ENCODE results near the gene AKR7A3. TPM values are rescaled to one million over a fixed set of nuclear protein-coding genes. Genes with fewer than 3 reads are reported as not detected.
"Not testable (repeated sequence)": the region's sequence is repeated elsewhere in the genome, so short reads cannot be mapped to it uniquely, and the experiment has no call there.

The AKR7A3 gene
- total RNA-seq, 1 experiment from 2014 or later: 0.22 TPM

DNA sequence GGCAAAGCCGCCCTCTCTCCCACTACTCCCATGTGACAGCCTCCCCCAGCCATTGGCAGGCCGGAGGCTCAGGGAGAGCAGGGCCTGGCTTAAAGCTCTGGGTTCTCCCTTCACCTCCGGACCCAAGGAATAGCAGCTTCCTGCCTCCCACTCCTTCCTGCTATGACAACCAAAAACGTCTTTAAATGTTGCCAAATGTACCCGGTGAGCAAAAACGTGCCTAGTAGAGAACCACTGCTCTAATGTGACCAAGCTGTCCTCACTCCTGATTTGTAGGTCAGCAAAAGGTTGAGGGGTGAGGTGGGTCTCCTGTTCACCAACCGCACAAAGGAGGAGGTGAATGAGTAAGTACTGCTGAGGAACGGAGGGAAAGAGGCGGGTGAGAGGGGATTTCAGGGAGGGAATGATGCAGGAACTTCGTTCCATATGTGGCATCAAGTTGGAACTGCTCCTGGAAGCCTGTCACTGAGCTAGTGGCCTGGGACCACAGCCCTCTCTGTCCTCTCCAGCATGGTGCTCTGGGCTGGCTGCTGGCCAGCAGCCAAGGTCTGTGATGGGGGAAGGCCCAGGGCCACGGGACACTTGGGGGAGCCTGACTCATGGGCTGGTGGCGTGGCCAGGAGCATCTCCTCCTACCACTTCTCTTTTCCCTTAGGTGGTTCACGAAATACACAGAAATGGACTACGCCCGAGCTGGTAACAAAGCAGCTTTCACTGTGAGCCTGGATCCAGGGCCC is 31.2 kb downstream of the AKR7A3 start:
- no peak for DNase-seq (ENCODE audit: extremely low read depth, low read depth)

DNA sequence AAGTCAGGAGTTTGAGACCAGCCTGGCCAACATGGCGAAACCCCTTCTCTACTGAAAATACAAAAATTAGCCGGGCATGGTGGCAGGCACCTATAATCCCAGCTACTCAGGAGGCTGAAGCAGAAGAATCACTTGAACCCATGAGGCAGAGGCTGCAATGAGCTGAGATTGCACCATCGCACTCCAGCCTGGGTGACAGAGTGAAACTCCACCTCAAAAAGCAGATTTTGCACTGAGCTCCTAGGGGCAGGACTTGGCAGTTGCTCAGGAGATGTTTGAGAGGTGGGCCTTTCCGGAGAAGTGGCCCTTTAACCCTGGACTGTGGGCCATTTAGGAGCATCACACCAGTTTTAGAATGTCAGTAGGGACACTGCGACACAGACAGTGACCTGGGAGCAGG is 32.3 kb downstream of the AKR7A3 start:
- not testable (repeated sequence) for DNase-seq (ENCODE audit: extremely low read depth, low read depth)

DNA sequence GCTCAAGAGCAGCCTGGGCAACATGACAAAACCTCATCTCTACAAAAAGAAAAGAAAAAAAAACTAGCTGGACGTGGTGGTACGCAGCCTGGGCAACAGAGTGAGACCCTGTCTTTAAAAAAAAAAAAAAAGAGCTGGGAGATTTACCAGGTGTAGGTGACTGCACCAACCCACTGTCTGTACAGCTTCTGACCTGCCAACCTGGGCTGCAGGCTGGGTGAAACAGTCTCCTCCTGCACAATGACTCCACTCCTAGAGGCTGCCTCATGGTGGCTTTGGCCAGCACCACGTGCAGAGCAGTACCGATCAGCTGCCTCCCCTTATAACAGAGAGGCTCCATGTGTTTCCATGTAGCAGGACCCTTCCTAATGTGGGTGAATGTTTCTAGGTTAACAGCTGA is 33.3 kb downstream of the AKR7A3 start:
- no peak for DNase-seq (ENCODE audit: extremely low read depth, low read depth)

DNA sequence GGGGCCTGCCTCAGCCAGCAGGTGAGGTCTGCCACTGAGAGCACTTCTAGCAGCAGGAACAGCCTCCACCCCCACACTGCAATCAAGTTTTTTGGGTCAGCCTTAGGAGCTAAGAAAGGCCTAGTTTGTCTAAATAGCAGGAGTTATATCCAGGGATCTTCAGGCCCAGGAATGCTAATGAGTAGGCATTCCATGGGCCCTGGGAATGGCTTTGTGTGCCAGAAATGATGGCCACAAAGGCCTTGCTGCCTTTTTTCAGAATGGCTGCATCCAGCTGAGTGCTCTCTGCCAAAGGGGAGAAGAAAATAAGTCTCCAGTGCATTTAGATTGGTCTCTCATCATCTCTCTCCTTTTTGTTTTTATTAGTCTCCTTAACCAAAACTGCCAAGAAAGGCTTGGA is 34.2 kb downstream of the AKR7A3 start:
- no peak for DNase-seq (ENCODE audit: extremely low read depth, low read depth)

DNA sequence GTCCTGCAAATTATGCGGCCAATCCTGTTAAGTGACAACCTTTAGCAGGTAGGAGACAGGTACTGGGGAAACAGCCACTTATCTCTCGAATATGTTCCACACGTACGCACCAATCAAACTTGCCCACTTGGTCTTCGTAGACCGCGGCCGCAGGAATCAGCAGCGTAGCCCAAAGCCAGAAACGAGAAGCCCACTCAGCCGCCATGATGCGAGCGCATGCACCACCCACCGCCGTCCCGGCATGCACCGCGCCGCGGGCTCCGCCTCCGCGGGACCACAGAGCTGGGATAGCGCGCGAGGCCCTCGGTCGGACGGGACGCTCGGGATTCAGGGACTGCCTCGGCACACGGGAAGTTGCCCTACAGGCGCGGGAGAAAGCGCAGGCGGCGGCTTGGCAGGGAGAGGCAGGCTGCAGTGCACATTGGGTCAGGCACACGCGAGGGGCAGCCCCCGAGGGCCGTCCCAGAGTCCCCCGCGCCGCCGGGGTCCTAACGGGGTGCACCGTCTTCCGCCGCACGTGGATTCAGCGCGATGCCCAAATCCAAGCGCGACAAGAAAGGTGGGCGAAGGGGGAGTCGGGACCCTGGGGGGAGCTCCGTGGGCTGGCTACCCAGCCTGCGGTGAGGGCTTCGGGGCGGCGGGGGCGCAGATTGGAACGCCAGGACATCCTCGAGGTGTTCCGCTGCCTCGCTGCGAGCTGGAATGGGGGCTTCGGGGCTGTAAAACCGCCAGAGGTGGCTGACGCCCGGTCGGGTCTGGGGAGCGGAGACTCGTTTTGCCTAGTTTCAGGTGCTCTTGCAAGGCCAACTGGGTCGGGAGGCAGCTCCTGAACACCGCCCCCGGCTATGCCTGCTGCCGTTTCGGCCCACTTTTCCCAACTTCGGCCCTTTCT is 37.0 kb downstream of the AKR7A3 start, which contains the start of the genes EMC1 and MRTO4:
EMC1 (minus strand) TSS at position 220 of the 892 bp plus-strand sequence; CDS start at position 205, 15 bp downstream.
MRTO4 (plus strand) TSS at position 501 of the 892 bp plus-strand sequence; CDS start at position 532, 31 bp downstream.
- peak; percentile 61 for DNase-seq (ENCODE audit: extremely low read depth, low read depth)

DNA sequence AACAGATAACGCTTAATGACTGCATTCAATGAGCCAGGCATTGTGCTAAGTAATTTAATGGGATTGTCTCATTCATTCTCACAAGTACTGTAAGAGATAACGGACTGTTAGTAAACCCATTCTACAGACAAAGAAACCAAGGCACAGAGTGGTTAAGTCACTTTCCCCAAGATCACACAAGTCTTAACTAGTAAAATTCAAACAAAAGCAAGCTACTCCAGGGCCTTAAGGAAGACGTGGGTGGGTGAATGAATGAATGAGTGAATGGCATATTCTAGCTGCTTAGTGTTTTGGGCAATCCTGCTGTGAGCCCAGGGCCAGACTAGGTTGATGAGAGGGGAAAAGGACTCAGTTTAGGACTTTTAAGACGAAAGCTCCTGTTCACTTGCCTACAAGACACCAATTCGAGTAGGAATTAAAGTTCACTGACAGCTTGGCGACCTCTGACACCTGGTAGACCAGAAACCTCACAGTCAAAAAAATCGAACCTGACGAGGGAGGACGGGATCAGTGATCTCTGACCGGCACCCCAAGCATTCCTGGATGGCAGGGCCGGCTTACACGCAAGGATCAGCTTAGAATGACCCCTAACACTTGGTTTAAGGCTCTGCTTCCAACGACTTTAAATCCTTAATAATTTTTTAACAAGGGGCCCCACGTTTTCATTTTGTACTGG is 37.8 kb downstream of the AKR7A3 start:
- no peak for DNase-seq (ENCODE audit: extremely low read depth, low read depth)

DNA sequence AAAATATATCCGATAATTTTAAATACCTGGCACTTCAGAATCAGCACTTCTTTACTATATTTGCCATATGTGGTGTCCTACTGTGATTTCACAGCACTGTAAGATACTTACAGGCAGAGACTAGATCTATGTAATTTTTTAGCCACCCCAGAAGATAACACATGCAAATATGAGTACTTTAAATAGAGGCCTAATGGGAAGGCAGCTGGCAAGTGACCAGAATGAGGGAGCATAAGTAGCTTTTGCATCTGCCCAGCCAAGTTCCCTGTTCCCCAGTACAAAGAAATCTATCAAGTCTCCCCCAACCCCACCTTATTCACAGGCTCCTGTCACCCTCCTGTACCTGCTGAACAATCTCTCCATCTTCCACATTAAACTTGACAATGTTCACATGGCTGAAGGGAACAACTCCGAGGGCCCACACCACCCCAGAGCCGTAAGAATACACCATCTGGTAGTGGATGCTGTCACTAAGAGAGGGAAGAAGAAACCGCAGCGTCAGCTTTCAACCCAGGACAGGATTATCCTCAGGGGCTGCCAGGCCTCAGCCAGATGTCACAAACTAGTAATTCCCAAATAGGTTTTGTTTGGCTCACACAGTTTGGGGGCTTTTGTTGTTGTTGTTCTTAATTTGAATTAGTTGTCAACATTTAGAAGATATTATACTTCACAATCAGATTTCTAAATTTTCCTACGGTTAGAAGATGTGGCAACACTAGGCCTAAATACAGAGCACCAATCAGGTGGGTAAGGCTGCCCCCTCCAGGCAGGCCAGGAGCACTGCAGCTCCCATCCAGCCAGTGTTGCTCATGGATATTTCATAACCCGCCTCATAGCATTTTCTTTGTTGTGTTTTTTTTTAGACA is 47.7 kb downstream of the AKR7A3 start:
- peak; percentile 43 for DNase-seq (ENCODE audit: extremely low read depth, low read depth)

DNA sequence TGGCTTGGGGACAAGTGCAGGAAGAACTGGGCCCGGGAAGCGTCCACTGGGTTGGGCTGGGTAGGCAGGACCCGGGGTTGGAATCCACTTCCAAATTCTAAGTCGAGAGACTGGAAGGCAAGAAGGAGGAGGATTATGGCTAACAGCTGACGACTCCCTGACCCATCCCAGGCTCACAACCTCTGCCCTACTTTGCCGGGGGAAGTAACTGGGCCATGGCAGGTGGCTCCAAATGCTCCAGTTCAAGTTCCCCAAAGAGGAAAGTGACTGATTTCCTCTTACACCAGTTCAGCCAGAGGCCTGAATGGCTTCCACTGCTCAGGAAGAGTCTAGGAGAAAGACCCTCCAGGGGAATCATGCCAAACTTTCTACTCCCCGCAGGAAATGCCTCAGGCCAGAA is 48.7 kb downstream of the AKR7A3 start:
- DNase-seq (ENCODE audit: extremely low read depth, low read depth): no peak

DNA sequence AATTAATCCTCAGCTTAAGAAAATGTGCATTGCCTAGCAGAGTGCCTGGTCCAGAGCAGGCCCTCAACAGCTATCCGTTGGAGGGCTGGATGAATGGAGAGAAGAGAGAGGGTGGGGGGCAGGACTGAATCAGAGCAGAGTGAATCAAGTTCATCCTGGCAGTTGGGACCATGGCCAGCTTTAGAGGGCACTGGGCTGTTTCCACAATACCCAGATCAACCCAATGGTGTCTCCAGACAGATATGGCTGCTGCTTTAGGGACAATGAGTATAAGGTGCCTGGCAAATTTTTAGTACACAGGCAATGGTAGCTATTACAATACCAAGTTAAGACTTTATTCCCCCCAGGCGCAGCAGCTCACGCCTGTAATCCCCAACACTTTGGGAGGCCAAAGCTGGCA is 54.3 kb downstream of the AKR7A3 start:
- DNase-seq (ENCODE audit: extremely low read depth, low read depth): no peak

Small RNA genes lying within 50 kb of the gene (small RNA-seq; reads per million reads assigned to genes)
- 0 reads per million in 2 experiments for gene RNU6-1099P

Other genes starting within 250 kb of the AKR7A3 start
- 210 and 215 TPM in 2 replicates for gene UBR4, start 78.5 kb downstream of the AKR7A3 start, total RNA-seq (2014; rRNA removed; shearing (Covaris generic))
- gene EMC1, start 37.2 kb downstream of the AKR7A3 start, total RNA-seq (2014; rRNA removed; shearing (Covaris generic)): 67.6 and 79.0 TPM in 2 replicates
- 35.8 and 36.9 TPM in 2 replicates for gene MRTO4, start 37.0 kb downstream of the AKR7A3 start, total RNA-seq (2014; rRNA removed; shearing (Covaris generic))
- gene AKR7A2, start 23.4 kb upstream of the AKR7A3 start, total RNA-seq (2014; rRNA removed; shearing (Covaris generic)): 27.5 and 29.9 TPM in 2 replicates
- 10.2 and 10.5 TPM in 2 replicates for gene SLC66A1, start 23.6 kb upstream of the AKR7A3 start, total RNA-seq (2014; rRNA removed; shearing (Covaris generic))
- 37.6 and 43.7 TPM in 2 replicates for gene CAPZB, start 196.8 kb upstream of the AKR7A3 start, total RNA-seq (2014; rRNA removed; shearing (Covaris generic))

Measured in NCI-H460 (cell line).